ENCODE data around the gene RAB30.
"Not testable (repeated sequence)": the region's sequence is repeated elsewhere in the genome, so short reads cannot be mapped to it uniquely, and the experiment has no call there.

RAB30 gene

GRCh38 chr11:83009999-83010398 lies 61.7 kb downstream of the RAB30 start:
- DNase-seq (ENCODE audit: low read depth), result no peak

- DNase-seq (ENCODE audit: low read depth), result not testable (repeated sequence)
Observed at GRCh38 chr11:83009136-83009535, 62.6 kb downstream of the RAB30 start.

GRCh38 chr11:83008581-83008923 lies 63.1 kb downstream of the RAB30 start:
- no peak for DNase-seq (ENCODE audit: low read depth)

GRCh38 chr11:83007909-83008580 lies 63.7 kb downstream of the RAB30 start:
- DNase-seq (ENCODE audit: low read depth), result no peak

GRCh38 chr11:83007477-83007876 lies 64.2 kb downstream of the RAB30 start:
- no peak for DNase-seq (ENCODE audit: low read depth)

- DNase-seq (ENCODE audit: low read depth), result no peak
Observed at GRCh38 chr11:83006877-83007330, 64.8 kb downstream of the RAB30 start.

- no peak for DNase-seq (ENCODE audit: low read depth)
Observed at GRCh38 chr11:83004746-83005556, 66.7 kb downstream of the RAB30 start.

GRCh38 chr11:83002522-83002921 lies 69.2 kb downstream of the RAB30 start:
- no peak for DNase-seq (ENCODE audit: low read depth)

- DNase-seq (ENCODE audit: low read depth), result no peak
Observed at GRCh38 chr11:83002053-83002452, 69.6 kb downstream of the RAB30 start.

GRCh38 chr11:83000381-83000780 lies 71.3 kb downstream of the RAB30 start:
- no peak for DNase-seq (ENCODE audit: low read depth)

- no peak for DNase-seq (ENCODE audit: low read depth)
Observed at GRCh38 chr11:82999232-82999631, 72.5 kb downstream of the RAB30 start.

GRCh38 chr11:82998697-82999096 lies 73.0 kb downstream of the RAB30 start:
- no peak for DNase-seq (ENCODE audit: low read depth)

- no peak for DNase-seq (ENCODE audit: low read depth)
Observed at GRCh38 chr11:82996966-82997606, 74.6 kb downstream of the RAB30 start.

GRCh38 chr11:82995754-82996398 lies 75.8 kb downstream of the RAB30 start:
- DNase-seq (ENCODE audit: low read depth), result no peak

GRCh38 chr11:82995235-82995634 lies 76.5 kb downstream of the RAB30 start:
- DNase-seq (ENCODE audit: low read depth), result no peak

- no peak for DNase-seq (ENCODE audit: low read depth)
Observed at GRCh38 chr11:82994604-82995230, 77.0 kb downstream of the RAB30 start.

GRCh38 chr11:82992223-82992622 lies 79.5 kb downstream of the RAB30 start:
- no peak for DNase-seq (ENCODE audit: low read depth)

- no peak for DNase-seq (ENCODE audit: low read depth)
Observed at GRCh38 chr11:82989628-82990404, 81.9 kb downstream of the RAB30 start.

- no peak for DNase-seq (ENCODE audit: low read depth)
Observed at GRCh38 chr11:82988936-82989627, 82.6 kb downstream of the RAB30 start.

GRCh38 chr11:82987997-82988396 lies 83.7 kb downstream of the RAB30 start:
- no peak for DNase-seq (ENCODE audit: low read depth)

- no peak for DNase-seq (ENCODE audit: low read depth)
Observed at GRCh38 chr11:82986446-82986845, 85.3 kb downstream of the RAB30 start.
